Fibroblast of lung (primary cell): ENCODE results near the gene C16orf92.

Source experiments
- EZH2 ChIP-seq: IDR thresholded peaks from 2 replicates; pipeline ENCODE4 v1.5.1; 2012; ENCODE audit warnings: low read length, control low read depth, mild to moderate bottlenecking; ENCODE audit errors: missing control alignments
- TF ChIP-seq, protein P1 (sequence below), 2 donors: IDR thresholded peaks in 1 of 2; conservative IDR thresholded peaks in 1 of 2; 1 replicate in 1 of 2; 2 replicates in 1 of 2; pipeline ENCODE4 v1.5.1; 2011 to 2012; ENCODE audit warnings: low read length in 2 of 2, control low read depth in 1 of 2, inconsistent platforms in 1 of 2, low read depth in 1 of 2, mild to moderate bottlenecking in 1 of 2

DNA sequence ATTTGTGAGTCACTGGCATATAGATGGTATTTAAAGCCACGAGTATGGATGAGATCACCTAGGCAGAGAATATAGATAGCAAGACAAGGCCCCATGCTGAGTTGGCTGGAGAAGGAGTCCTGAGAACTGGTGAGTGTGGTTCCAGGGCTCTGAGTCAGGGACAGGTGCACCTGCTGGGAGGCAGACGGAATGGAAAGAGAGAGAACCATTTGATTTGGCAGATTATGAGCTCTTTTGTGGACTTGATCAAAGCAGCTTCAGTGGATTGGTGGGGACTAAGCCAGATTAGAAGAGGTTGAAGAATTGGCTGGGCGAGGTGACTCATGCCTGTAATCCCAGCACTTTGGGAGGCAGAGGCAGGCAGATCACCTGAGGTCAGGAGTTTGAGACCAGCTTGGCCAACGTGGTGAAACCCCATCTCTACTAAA lies 4.3 kb upstream of the C16orf92 start:
- TF ChIP-seq, protein P1, sequence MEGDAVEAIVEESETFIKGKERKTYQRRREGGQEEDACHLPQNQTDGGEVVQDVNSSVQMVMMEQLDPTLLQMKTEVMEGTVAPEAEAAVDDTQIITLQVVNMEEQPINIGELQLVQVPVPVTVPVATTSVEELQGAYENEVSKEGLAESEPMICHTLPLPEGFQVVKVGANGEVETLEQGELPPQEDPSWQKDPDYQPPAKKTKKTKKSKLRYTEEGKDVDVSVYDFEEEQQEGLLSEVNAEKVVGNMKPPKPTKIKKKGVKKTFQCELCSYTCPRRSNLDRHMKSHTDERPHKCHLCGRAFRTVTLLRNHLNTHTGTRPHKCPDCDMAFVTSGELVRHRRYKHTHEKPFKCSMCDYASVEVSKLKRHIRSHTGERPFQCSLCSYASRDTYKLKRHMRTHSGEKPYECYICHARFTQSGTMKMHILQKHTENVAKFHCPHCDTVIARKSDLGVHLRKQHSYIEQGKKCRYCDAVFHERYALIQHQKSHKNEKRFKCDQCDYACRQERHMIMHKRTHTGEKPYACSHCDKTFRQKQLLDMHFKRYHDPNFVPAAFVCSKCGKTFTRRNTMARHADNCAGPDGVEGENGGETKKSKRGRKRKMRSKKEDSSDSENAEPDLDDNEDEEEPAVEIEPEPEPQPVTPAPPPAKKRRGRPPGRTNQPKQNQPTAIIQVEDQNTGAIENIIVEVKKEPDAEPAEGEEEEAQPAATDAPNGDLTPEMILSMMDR (conservative IDR thresholded peaks at IDR 0.05 in 1 of 2, IDR thresholded peaks at IDR 0.05 in 1 of 2; ENCODE audit: low read depth in 1 of 2, low read length in 2 of 2) = no peak
- TF ChIP-seq EZH2 = no peak
